Activated CD8-positive, alpha-beta memory T cell treated with anti-CD3 and anti-CD28 coated beads for 48 hours (primary cell): ENCODE results near the gene ARSJ.
"Not testable (repeated sequence)": the region's sequence is repeated elsewhere in the genome, so short reads cannot be mapped to it uniquely, and the experiment has no call there.

ENCODE experiments used
- DNase-seq, 3 experiments: peaks; one replicate each; pipeline ENCODE4 v3.0.0-alpha.2; 2020; ENCODE audit warnings: low read depth in 2 of 3, low spot score in 2 of 3

ARSJ gene

GRCh38 chr4:113979148-113979904 is at the start of gene ARSJ:
ARSJ (minus strand) TSS chr4:113979647; CDS start chr4:113978834, 813 bp downstream.
- DNase-seq: peak in 1 of 3 experiments; percentile 10

GRCh38 chr4:114028071-114028470 is 48.6 kb upstream of the ARSJ start:
- no peak for DNase-seq

GRCh38 chr4:114027596-114027995 is 48.1 kb upstream of the ARSJ start:
- DNase-seq: no peak

- no peak for DNase-seq
Observed at GRCh38 chr4:114026447-114026846, 47.0 kb upstream of the ARSJ start.

GRCh38 chr4:114025176-114025777 is 45.8 kb upstream of the ARSJ start:
- DNase-seq: no peak

GRCh38 chr4:114021451-114021850 is 42.0 kb upstream of the ARSJ start:
- DNase-seq: no peak

- no peak for DNase-seq
Observed at GRCh38 chr4:114019969-114020358, 40.5 kb upstream of the ARSJ start.

GRCh38 chr4:114019276-114019968 is 40.0 kb upstream of the ARSJ start:
- DNase-seq: no peak

- no peak for DNase-seq
Observed at GRCh38 chr4:114017120-114017917, 37.9 kb upstream of the ARSJ start.

- no peak for DNase-seq
Observed at GRCh38 chr4:114015444-114015899, 36.0 kb upstream of the ARSJ start.

GRCh38 chr4:114013201-114013600 is 33.8 kb upstream of the ARSJ start:
- DNase-seq: not testable (repeated sequence)

- DNase-seq: no peak
Observed at GRCh38 chr4:114012749-114013148, 33.3 kb upstream of the ARSJ start.

GRCh38 chr4:114005569-114006442 is 26.4 kb upstream of the ARSJ start:
- no peak for DNase-seq

- DNase-seq: not testable (repeated sequence)
Observed at GRCh38 chr4:114004483-114005226, 25.2 kb upstream of the ARSJ start.

- DNase-seq: no peak
Observed at GRCh38 chr4:113998531-113998930, 19.1 kb upstream of the ARSJ start.

- DNase-seq: no peak
Observed at GRCh38 chr4:113998079-113998478, 18.6 kb upstream of the ARSJ start.

- DNase-seq: no peak
Observed at GRCh38 chr4:113997206-113997605, 17.8 kb upstream of the ARSJ start.

- no peak for DNase-seq
Observed at GRCh38 chr4:113996599-113997177, 17.2 kb upstream of the ARSJ start.

- no peak for DNase-seq
Observed at GRCh38 chr4:113993887-113994286, 14.4 kb upstream of the ARSJ start.
